Thymus (tissue), 11 donors: ENCODE data around the gene ZNF367. TPM values are rescaled to one million over a fixed set of nuclear protein-coding genes. Genes with fewer than 3 reads are reported as not detected.
"Not testable (repeated sequence)": the region's sequence is repeated elsewhere in the genome, so short reads cannot be mapped to it uniquely, and the experiment has no call there.

ENCODE experiments used
- DNase-seq, 9 donors: peaks; one replicate each; pipeline ENCODE4 v3.0.0-alpha.2; 2013; ENCODE audit warnings: low spot score in 9 of 9, low read depth in 6 of 9, missing footprints in 1 of 9
- H3K27ac ChIP-seq, 2 donors: one replicate each; pipeline ENCODE4 v1.5.1; 2013; ENCODE audit warnings: control low read depth in 1 of 2, low read depth in 1 of 2, low read length in 1 of 2, mild to moderate bottlenecking in 1 of 2, moderate library complexity in 1 of 2
- H3K27me3 ChIP-seq, 2 donors: one replicate each; pipeline ENCODE4 v1.5.1; 2013; ENCODE audit warnings: low read length in 1 of 2; ENCODE audit not compliant: control insufficient read depth in 2 of 2, insufficient read depth in 1 of 2
- H3K36me3 ChIP-seq, 2 donors: one replicate each; pipeline ENCODE4 v1.5.1; 2013; ENCODE audit warnings: low read length in 1 of 2, mild to moderate bottlenecking in 1 of 2, moderate library complexity in 1 of 2; ENCODE audit not compliant: control insufficient read depth in 2 of 2, insufficient read depth in 2 of 2
- H3K4me1 ChIP-seq, 2 donors: one replicate each; pipeline ENCODE4 v1.5.1; 2013; ENCODE audit warnings: low read length in 2 of 2; ENCODE audit not compliant: control insufficient read depth in 2 of 2, insufficient read depth in 2 of 2
- H3K4me3 ChIP-seq, 2 donors: one replicate each; pipeline ENCODE4 v1.5.1; 2013; ENCODE audit warnings: low read length in 2 of 2, control low read depth in 1 of 2, mild to moderate bottlenecking in 1 of 2
- H3K9me3 ChIP-seq, 2 donors: one replicate each; pipeline ENCODE4 v1.5.1; 2013; ENCODE audit warnings: low read length in 1 of 2, mild to moderate bottlenecking in 1 of 2; ENCODE audit not compliant: control insufficient read depth in 2 of 2, insufficient read depth in 1 of 2
- WGBS: extraction: QIAGEN DNeasy Blood & Tissue Kit; methylation state at CpG from one replicate; pipeline ENCODE4 v1.1.7; 2013; 5-methylcytosine and 5-hydroxymethylcytosine counted together
- polyA plus RNA-seq: library from polyadenylated mRNA; stranded (reverse); fragments of 200-250 nt; gene quantifications from one replicate; pipeline ENCODE4 v1.2.3, GENCODE V29; 2013
- total RNA-seq: library from RNA; stranded (reverse); fragments of 120-200 nt; gene quantifications from one replicate; pipeline ENCODE4 v1.2.4, GENCODE V29; 2013
- donor health status: healthy.

Gene ZNF367
- total and polyA plus RNA-seq, 2 donors: 4.3 to 12.1 TPM

- H3K4me3 ChIP-seq: no peak overlapping the region
- H3K9me3 ChIP-seq: no peaks in the 10 kb centered on the region
- DNase-seq: no peak
- no peaks in the 10 kb centered on the region for H3K36me3 ChIP-seq
- no peaks in the 10 kb centered on the region for H3K4me1 ChIP-seq
- H3K27me3 ChIP-seq: no peaks in the 10 kb centered on the region
- 97% methylated on average over 6 of the region's 6 CpGs for WGBS
- no peak overlapping the region for H3K27ac ChIP-seq
Observed at GRCh38 chr9:96361668-96362067, 56.5 kb downstream of the ZNF367 start.

GRCh38 chr9:96360976-96361375 lies 57.2 kb downstream of the ZNF367 start:
- 97% methylated on average over 2 of the region's 2 CpGs for WGBS

DNA sequence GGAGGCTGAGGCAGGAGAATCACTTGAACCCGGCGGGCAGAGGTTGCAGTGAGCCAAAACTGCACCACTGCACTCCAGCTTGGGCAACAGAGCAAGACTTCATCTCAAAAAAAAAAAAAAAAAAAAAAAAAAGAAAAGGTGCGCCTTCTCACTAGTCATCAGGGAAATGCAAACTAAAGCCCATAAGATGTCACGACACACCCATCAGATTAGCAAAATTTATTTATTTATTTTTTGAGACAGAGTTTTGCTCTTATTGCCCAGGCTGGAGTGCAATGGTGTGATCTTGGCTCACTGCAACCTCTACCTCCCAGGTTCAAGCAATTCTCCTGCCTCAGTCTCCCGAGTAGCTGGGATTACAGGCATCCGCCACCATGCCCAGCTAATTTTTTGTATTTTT lies 57.6 kb downstream of the ZNF367 start:
- not testable (repeated sequence) for H3K4me1 ChIP-seq, H3K36me3 ChIP-seq, DNase-seq, H3K9me3 ChIP-seq, H3K27ac ChIP-seq, H3K4me3 ChIP-seq, H3K27me3 ChIP-seq
- WGBS: over 99% methylated on average over 6 of the region's 6 CpGs

More at GRCh38 chr9:96360976-96361375, 57.2 kb downstream of the ZNF367 start:
- Histone ChIP-seq H3K27me3 (no peaks in the 10 kb centered on the region), H3K4me3 (no peak overlapping the region), H3K9me3 (no peaks in the 10 kb centered on the region), H3K36me3 (no peaks in the 10 kb centered on the region), H3K4me1 (no peaks in the 10 kb centered on the region), H3K27ac (no peak overlapping the region)
- no peak for DNase-seq

DNA sequence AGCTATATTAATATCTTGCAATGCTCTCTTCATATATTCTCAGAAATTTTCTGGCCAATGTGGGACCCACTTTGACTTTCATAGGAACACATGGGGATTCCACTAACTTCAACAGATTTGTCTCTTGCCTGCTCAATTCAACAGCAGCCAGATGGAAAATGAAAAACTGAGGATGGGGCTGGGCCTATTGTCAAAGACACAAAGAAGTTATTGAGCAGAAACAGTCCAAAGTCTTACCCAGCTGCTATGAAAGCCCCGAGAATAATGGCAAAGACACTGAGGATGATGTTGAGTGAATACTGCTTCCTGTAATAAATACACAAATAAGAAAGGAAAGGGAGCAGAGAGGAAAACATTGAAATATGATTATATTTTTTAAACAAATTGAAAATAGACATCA lies 67.3 kb downstream of the ZNF367 start:
- H3K36me3 ChIP-seq: no peaks in the 10 kb centered on the region
- H3K4me3 ChIP-seq: no peak overlapping the region
- no peak for DNase-seq
- H3K4me1 ChIP-seq: no peaks in the 10 kb centered on the region
- no peaks in the 10 kb centered on the region for H3K9me3 ChIP-seq
- no peak overlapping the region for H3K27ac ChIP-seq
- 99% methylated on average over 1 of the region's 1 CpG for WGBS
- H3K27me3 ChIP-seq: no peaks in the 10 kb centered on the region

GRCh38 chr9:96348261-96348660 lies 69.9 kb downstream of the ZNF367 start:
- no peak for DNase-seq
- Histone ChIP-seq H3K27ac (no peak overlapping the region), H3K4me3 (no peak overlapping the region), H3K4me1 (no peaks in the 10 kb centered on the region), H3K27me3 (no peaks in the 10 kb centered on the region), H3K36me3 (no peaks in the 10 kb centered on the region), H3K9me3 (no peaks in the 10 kb centered on the region)
- WGBS: 98% methylated on average over 5 of the region's 5 CpGs

GRCh38 chr9:96345551-96345950 lies 72.6 kb downstream of the ZNF367 start:
- 93% methylated on average over 9 of the region's 9 CpGs for WGBS
- no peak for DNase-seq
- H3K4me3 ChIP-seq: no peak overlapping the region
- no peak overlapping the region for H3K27ac ChIP-seq
- no peaks in the 10 kb centered on the region for H3K4me1 ChIP-seq
- no peaks in the 10 kb centered on the region for H3K36me3 ChIP-seq
- no peaks in the 10 kb centered on the region for H3K27me3 ChIP-seq
- no peaks in the 10 kb centered on the region for H3K9me3 ChIP-seq

DNA sequence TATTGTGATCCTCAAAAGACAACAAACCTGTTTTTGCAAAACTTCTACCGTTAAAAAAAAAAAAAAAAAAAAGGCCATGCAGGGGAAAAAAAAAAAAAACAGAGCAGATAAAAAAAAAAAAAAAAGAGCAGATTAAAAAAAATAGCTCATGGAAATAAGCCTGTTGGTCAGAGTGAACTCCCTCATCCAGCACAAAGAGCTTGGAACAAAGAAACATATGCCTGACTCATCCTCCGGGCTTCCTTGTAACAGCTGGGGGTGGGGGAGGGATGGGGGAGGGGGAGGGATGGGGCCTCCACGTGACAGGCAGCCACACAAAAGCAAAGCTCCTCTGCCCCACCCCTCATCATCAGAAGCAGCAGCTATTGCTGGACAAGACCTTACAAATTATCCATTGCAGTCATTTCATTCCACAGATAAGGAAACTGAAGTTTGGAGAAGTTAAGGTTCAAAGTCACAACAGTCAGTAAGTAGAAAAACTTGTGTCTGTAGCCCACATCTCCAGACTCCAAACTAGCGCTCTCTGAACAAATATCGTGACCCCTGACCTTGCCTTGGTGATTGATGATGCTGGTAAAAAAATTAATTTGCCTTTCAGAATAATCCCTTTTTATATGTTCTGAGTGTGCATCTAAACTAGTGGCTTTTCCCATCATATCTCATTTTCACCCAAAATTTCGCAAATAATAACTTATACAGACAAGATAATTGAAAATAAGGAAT lies 73.6 kb downstream of the ZNF367 start:
- peak in 2 of 9 donors; percentile 2 to 3 for DNase-seq

DNA sequence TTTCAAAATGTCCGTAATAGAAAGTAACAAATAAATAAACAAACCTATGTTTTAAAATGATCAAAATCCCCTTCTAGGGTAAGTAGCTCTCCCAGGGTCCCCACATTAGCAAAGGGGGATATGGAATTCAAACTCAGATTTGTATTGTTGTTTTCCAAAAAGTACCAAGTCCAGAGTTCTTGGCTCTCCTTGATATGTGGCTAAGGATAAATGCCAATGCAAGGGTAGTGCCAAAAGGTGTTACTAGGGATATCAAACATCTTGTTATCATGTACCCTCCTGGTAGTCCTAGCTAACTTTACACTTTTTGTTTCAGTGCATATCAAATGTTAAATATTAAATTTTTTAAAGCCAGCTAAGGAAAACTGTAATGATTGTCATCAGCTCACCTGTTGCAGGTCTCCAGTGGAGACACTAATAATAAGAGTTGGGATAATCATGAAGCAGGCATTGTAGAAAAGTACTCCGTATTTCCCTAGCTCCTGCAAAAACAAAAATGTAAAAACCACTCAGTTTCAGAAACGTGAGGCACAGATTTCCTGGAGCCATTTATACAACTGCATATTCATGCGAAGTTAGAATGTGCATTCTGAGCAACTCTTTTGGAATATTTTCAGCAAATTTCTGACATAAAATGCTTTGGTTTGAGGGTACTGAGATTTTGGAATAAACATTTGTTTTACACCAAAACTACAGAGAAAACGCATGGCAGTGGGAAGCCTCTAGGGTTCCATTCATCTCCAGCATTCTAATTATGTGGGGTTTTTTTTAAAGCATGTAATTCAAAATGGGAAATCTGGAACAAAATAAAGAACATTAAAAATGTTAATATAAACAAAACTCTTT lies 74.4 kb downstream of the ZNF367 start:
- no peak for DNase-seq
- Histone ChIP-seq H3K4me3 (no peak overlapping the region), H3K27me3 (no peaks in the 10 kb centered on the region), H3K36me3 (no peaks in the 10 kb centered on the region), H3K4me1 (no peaks in the 10 kb centered on the region), H3K9me3 (no peaks in the 10 kb centered on the region), H3K27ac (no peak overlapping the region)
- 98% methylated on average over 5 of the region's 5 CpGs for WGBS

More for the DNA sequence above, 73.6 kb downstream of the ZNF367 start:
- H3K9me3 ChIP-seq: no peaks in the 10 kb centered on the region
- no peaks in the 10 kb centered on the region for H3K27me3 ChIP-seq
- H3K4me3 ChIP-seq: no peak overlapping the region
- H3K27ac ChIP-seq: peak overlapping the region in 1 of 2 donors; percentile 5
- 74% methylated on average over 6 of the region's 6 CpGs for WGBS
- H3K36me3 ChIP-seq: no peaks in the 10 kb centered on the region
- H3K4me1 ChIP-seq: no peaks in the 10 kb centered on the region

DNA sequence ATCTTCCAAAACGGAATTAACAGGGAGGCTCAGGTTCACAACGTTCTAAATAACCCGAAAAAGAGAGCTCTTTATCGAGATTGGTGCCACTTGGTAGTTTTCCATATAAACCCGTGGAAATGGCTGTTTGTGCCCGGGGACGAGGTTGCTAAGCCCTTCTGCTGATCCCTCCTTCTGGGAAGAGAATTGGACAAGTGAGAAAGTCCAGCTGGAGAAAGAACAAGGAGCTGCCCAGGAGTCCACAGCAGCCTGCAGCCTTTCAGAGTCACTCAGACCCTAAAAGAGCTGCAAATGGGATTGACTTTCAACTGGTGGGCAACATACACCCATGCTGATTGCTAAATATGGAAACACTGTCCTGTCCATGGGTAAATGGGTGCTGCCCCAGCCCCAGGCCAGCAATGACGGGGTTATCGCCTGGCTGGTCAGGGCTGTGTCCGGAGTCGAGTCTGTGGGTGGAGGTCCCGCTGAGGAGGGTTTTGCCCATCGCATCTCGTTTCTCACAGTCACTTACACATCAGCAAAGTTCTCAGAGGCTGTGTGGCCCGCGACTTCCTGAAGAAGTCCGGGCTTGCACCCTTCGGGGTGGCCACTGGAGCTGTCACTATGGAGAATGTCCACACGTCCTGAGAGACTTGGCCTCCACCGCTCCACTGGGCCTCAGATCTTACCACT lies 75.5 kb downstream of the ZNF367 start:
- Histone ChIP-seq H3K4me1 (no peaks in the 10 kb centered on the region), H3K9me3 (no peaks in the 10 kb centered on the region), H3K36me3 (no peaks in the 10 kb centered on the region), H3K27me3 (no peaks in the 10 kb centered on the region), H3K27ac (no peak overlapping the region), H3K4me3 (no peak overlapping the region)
- no peak for DNase-seq
- WGBS: 98% methylated on average over 20 of the region's 20 CpGs
